T-helper 9 cell (primary cell): ENCODE results near the gene TMEM134.
"Not testable (repeated sequence)": the region's sequence is repeated elsewhere in the genome, so short reads cannot be mapped to it uniquely, and the experiment has no call there.

ENCODE experiments used
- DNase-seq: peaks from one replicate; pipeline ENCODE4 v3.0.0-alpha.2; 2020
- total RNA-seq, 2 donors: gene quantifications; one replicate each; lab custom pipeline; 2026; lab: John Stamatoyannopoulos, UW

The TMEM134 gene
- 13.8 to 18.8 reads per million in 2 donors for total RNA-seq

- peak; percentile 94 for DNase-seq
Measured at GRCh38 chr11:67468759-67469507, at the start of gene TMEM134. Gene TMEM134, minus strand, starts transcription at chr11:67469251. Its CDS starts 59 bp downstream, at chr11:67469192.

GRCh38 chr11:67517784-67518552, 48.9 kb upstream of the TMEM134 start:
- DNase-seq = no peak

GRCh38 chr11:67516806-67517205, 47.8 kb upstream of the TMEM134 start:
- DNase-seq = no peak

- DNase-seq = no peak
Measured at GRCh38 chr11:67514116-67514515, 45.1 kb upstream of the TMEM134 start.

- DNase-seq = not testable (repeated sequence)
Measured at GRCh38 chr11:67511558-67511957, 42.5 kb upstream of the TMEM134 start.

GRCh38 chr11:67510023-67510345, 40.9 kb upstream of the TMEM134 start:
- DNase-seq = no peak

GRCh38 chr11:67508486-67509121, 39.6 kb upstream of the TMEM134 start:
- peak; percentile 100 for DNase-seq

GRCh38 chr11:67507864-67508485, 38.9 kb upstream of the TMEM134 start, which contains the start of gene CDK2AP2:
Gene CDK2AP2, minus strand, starts transcription at chr11:67508162. Its CDS starts 80 bp downstream, at chr11:67508082.
- peak; percentile 94 for DNase-seq

- no peak for DNase-seq
Measured at GRCh38 chr11:67507242-67507863, 38.3 kb upstream of the TMEM134 start.

GRCh38 chr11:67506426-67507051, 37.5 kb upstream of the TMEM134 start:
- DNase-seq = no peak

GRCh38 chr11:67505605-67506396, 36.8 kb upstream of the TMEM134 start:
- DNase-seq = peak; percentile 90

GRCh38 chr11:67504950-67505581, 36.0 kb upstream of the TMEM134 start, which contains the start of gene PITPNM1:
Gene PITPNM1, minus strand, starts transcription at chr11:67505363. Its CDS starts 1,183 bp downstream, at chr11:67504180.
- peak; percentile 68 for DNase-seq

GRCh38 chr11:67504005-67504949, 35.2 kb upstream of the TMEM134 start:
- DNase-seq = peak; percentile 49

GRCh38 chr11:67503119-67504004, 34.3 kb upstream of the TMEM134 start:
- no peak for DNase-seq

- DNase-seq = no peak
Measured at GRCh38 chr11:67502328-67502979, 33.4 kb upstream of the TMEM134 start.

GRCh38 chr11:67501854-67502253, 32.8 kb upstream of the TMEM134 start:
- no peak for DNase-seq

- DNase-seq = no peak
Measured at GRCh38 chr11:67500831-67501715, 32.0 kb upstream of the TMEM134 start.
